Stimulated activated CD8-positive, alpha-beta memory T cell treated with anti-CD3 and anti-CD28 coated beads, Interleukin-15, amount 100 ng/mL, for 4 hours (primary cell): ENCODE data around the gene ZBTB43.

ENCODE experiments used
- DNase-seq, 2 donors: peaks; one replicate each; pipeline ENCODE4 v3.0.0-alpha.2; 2020; ENCODE audit warnings: low read depth in 2 of 2

ZBTB43 gene

DNA sequence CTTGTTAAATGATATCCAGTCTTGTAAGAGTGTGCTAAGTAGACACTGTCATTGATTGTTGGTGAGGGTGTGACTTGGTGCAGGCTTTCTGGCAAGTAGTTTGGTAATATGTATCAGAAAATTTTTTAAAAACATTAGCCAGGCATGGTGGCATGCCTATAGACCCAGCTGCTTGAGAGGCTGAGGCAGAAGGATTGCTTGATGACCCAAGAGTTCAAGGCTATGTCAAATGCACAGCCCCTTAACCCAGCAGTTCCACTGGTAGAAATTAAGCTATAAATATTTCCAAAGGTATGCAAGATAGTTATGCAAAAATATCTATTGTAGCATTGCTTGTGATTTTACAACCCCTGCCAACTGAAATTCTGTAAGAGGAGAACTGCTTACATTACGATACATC, 24.2 kb downstream of the ZBTB43 start:
- DNase-seq: no peak

GRCh38 chr9:126830827-126831226, 26.0 kb downstream of the ZBTB43 start:
- DNase-seq: no peak

GRCh38 chr9:126832440-126832839, 27.6 kb downstream of the ZBTB43 start:
- DNase-seq: no peak

DNA sequence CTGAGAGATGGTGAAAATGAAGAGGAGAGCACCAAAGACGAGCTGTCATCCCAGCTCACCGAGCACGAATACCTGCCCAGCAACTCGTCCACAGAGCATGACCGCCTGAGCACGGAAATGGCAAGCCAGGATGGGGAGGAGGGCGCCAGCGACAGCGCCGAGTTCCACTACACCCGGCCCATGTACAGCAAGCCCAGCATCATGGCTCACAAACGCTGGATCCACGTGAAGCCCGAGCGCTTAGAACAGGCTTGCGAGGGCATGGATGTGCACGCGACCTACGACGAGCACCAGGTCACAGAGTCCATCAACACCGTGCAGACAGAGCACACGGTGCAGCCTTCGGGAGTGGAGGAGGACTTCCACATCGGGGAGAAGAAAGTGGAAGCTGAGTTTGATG, 28.2 kb downstream of the ZBTB43 start:
- DNase-seq: no peak

GRCh38 chr9:126833710-126834345, 29.0 kb downstream of the ZBTB43 start:
- no peak for DNase-seq

DNA sequence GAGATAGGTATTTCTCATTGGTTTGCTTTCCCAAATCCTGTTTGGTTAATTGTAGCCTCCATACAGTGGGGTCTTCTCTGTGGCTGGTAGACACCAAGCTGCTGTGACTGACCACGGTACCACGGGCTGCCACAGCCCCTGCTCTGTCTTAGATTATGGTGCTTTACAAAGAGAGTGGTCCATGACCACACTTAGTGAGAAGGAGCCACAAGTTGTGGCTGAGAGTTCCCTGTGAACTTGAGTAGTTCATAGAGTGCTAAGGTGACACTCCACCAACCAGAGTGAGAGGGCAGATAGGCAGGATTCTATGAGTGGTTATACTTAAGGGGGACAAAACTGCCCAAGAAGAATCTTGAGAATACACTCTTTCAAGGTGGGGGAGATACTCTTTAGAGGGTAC, 29.8 kb downstream of the ZBTB43 start:
- DNase-seq: no peak

DNA sequence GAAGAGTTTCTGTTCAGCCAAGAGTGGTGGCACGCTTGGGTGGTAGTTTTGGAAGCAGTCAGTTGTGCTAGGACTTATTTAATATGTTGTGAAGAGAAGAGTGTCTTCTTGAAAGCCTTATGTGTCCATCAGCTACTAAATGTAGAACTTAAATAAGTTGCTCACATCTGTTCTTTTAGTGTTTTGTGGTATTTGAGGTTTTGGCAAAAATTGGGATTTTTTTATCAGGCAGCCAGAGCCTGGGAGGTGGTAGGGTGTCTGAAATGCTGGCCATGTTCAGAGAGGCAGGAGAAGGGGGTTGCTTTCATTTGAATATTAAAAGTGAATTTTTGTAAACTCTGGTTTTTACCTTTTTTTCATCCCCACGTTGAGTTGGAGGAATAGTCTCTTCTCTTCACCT, 31.4 kb downstream of the ZBTB43 start:
- DNase-seq: no peak

DNA sequence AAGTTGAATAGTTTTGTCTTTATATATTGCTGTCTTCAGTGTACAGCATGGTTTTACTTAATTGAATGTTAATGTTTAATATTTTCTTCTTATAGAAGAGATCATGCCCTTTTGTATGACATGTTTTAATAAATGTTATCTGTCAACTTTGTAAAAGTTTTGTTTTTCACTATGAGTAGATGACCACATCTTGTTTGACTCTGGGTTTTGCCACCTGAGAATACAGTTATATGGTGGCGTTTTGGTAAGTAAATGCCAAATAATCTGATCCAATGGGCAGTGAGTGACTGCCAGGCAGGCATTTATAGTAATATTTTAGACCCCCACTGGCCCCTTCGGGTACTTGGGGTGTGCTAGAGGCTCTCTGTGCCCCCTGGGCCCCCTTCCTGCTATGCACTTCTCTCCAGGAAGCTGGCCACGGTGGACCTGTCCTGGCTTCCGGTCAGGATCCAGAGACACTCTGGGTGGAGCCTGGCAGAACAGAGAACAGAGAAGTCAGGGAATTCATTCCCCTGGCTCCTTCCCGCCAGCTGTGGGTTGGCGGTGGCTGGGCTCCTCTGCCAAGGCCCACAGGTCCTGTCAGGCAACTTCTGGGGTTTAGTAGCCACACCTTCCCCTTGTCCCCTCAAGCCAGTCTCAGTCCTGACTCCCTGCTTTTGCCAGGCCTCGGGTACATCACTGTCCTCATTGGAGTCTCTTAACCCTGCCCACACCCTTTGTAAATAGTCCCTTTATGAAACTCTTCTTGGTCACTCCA, 33.4 kb downstream of the ZBTB43 start:
- DNase-seq: no peak

DNA sequence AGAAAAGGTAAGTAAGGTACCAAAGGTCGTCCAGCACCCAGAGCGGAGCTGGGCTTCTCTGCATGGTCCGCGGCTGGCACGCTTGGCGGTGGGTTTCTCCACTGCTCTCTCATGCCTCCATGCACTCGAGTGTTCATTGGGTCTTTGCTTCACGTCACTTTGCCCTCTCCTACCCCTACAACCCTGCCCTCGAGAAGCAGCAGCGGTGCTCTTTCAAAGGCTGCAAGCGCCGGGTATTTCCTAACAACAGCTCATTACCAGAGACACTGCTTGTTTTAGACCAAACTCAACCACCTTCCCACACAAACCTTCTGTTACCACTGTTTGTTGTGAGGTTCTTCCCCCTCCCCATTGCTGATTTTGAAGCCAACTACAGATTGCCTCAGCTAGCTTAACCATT, 34.1 kb downstream of the ZBTB43 start:
- DNase-seq: no peak

GRCh38 chr9:126839301-126839700, 34.5 kb downstream of the ZBTB43 start:
- no peak for DNase-seq

- no peak for DNase-seq
Observed at GRCh38 chr9:126842220-126842842, 37.5 kb downstream of the ZBTB43 start.

GRCh38 chr9:126842977-126843799, 38.3 kb downstream of the ZBTB43 start:
- DNase-seq: no peak

GRCh38 chr9:126844085-126844484, 39.2 kb downstream of the ZBTB43 start:
- DNase-seq: no peak

- DNase-seq: no peak
Observed at GRCh38 chr9:126847051-126847450, 42.2 kb downstream of the ZBTB43 start.

GRCh38 chr9:126849591-126850225, 44.9 kb downstream of the ZBTB43 start:
- DNase-seq: no peak

DNA sequence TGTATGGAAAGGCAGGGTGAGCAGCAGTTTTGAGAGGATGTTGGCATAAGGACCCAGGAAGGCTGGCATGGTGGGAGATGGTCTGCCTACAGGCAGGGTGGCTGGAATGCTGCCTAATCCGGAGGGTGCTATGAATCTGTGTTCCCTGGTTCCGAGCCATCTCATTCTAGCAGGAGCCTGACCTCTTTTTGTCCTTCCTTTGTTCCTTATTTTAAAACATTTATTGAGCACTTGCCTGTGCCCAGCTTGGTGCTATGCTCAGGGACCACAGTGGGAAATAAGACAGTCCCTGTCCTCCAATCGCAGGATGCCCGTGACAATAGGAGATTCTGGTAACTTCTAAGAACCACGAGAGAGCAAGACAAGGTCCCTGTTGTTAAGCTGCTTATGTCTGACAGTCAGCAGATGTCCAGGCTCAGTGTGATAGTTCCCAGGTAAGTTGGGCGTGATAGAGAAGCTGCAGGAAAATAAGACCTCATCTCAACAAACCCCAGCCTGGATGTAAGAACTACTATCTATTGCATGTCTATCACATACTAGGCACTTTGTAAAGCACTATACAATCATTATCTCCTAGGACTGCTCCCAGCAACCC, 46.5 kb downstream of the ZBTB43 start:
- DNase-seq: no peak

DNA sequence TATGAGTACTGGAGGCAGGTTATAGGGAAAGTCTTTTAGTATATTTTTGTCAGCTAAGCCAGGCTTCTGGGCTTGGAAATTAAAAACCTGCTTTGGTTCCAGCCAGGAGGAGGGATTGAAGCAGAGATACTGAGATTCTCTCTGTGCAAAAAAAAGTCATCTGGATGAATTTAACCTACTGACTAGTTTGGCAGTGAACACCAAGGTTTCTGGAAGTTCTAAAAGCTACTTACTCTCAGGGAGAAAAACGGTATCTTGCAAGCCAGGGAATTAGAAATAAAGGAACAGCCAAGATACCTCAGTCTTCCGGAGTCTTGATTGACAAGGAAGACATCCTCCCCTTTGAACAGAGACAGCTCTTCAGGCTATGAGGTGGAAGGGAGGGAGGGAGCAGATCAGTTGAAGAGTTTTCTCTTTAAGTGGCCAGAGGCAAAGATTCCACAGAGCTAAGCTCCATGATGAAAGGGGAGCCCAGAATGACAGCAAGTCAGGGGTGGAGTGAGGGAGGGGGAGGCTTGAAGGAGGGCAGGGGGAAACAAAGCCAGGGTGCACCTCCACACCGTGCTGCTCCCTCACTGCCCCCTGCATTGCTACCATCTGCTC, 47.3 kb downstream of the ZBTB43 start:
- no peak for DNase-seq

DNA sequence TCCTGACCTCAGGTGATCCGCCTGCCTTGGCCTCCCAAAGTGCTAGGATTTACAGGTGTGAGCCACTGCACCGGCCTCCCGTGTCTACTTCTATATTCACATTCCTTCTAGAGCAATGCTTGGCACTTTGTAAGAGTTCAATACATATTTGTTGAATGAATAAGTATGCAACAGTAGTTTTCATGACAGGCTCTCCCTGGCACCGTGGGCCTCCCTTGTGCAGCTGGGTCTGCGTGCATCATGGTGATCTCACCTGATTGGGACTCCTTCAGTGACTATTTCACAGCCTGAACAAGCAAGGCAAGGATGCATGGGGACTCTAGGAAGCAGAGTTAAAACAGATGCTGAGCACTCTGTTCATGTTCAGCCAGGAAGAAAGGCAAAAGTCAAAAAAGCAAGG, 48.8 kb downstream of the ZBTB43 start:
- DNase-seq: no peak

DNA sequence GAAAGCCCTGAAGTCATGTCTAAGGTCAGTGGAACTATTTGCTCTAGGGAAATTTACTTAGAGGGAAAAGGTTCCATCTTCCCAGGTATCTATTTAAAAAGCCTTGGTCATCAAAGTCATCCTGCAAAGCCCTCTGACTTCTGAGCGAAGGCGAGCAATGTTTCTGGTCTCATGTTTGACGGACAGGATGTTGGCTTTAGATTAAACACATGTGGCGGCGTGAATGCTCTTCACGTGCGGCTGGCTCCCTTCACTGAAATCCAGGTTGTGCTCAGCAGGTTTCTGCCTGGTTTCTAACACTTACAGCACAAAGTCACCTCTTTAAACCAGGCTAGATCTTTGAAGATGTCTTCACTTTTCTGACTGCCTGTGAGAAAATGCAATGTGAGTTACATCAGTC, 49.9 kb downstream of the ZBTB43 start:
- DNase-seq: no peak

GRCh38 chr9:126856326-126856877, 51.6 kb downstream of the ZBTB43 start:
- DNase-seq: no peak
